ENCODE measurements around the gene RASAL1.
A peak's percentile ranks its signal among the peaks of the same experiment; 100 is the strongest.

Gene RASAL1

GRCh38 chr12:113073586-113073985 is 62.0 kb downstream of the RASAL1 start:
- Histone ChIP-seq H3K27me3 (replicated peaks; ENCODE audit: control insufficient read depth, insufficient read depth, low read length) (peaks cover 17% of the 10 kb centered on the region), H3K9ac (ENCODE audit: low read length) (no peak overlapping the region), H3K9me3 (ENCODE audit: control insufficient read depth, low read length) (no peaks in the 10 kb centered on the region), H3K4me3 (ENCODE audit: low read length) (no peak overlapping the region), H3K36me3 (ENCODE audit: control insufficient read depth, insufficient read depth, low read length, severe bottlenecking) (no peaks in the 10 kb centered on the region), H3K4me1 (ENCODE audit: control insufficient read depth, insufficient read depth, low read length) (peaks cover 25% of the 10 kb centered on the region)
- no peak for DNase-seq (ENCODE audit: low read depth)

- no peaks in the 10 kb centered on the region for H3K9me3 ChIP-seq (ENCODE audit: control insufficient read depth, low read length)
- DNase-seq (ENCODE audit: low read depth) = no peak
- H3K36me3 ChIP-seq (ENCODE audit: control insufficient read depth, insufficient read depth, low read length, severe bottlenecking) = no peaks in the 10 kb centered on the region
- peak overlapping the region; percentile 71 for H3K9ac ChIP-seq (ENCODE audit: low read length)
- no peak overlapping the region for H3K4me3 ChIP-seq (ENCODE audit: low read length)
- peaks cover 27% of the 10 kb centered on the region for H3K4me1 ChIP-seq (ENCODE audit: control insufficient read depth, insufficient read depth, low read length)
- peaks cover 12% of the 10 kb centered on the region for H3K27me3 ChIP-seq (replicated peaks; ENCODE audit: control insufficient read depth, insufficient read depth, low read length)
Measured at GRCh38 chr12:113072136-113072535, 63.4 kb downstream of the RASAL1 start.

GRCh38 chr12:113071135-113072112 is 64.1 kb downstream of the RASAL1 start:
- peaks cover 27% of the 10 kb centered on the region for H3K4me1 ChIP-seq (ENCODE audit: control insufficient read depth, insufficient read depth, low read length)
- H3K9ac ChIP-seq (ENCODE audit: low read length) = peak overlapping the region; percentile 71
- DNase-seq (ENCODE audit: low read depth) = no peak
- no peaks in the 10 kb centered on the region for H3K9me3 ChIP-seq (ENCODE audit: control insufficient read depth, low read length)
- H3K4me3 ChIP-seq (ENCODE audit: low read length) = no peak overlapping the region
- H3K36me3 ChIP-seq (ENCODE audit: control insufficient read depth, insufficient read depth, low read length, severe bottlenecking) = no peaks in the 10 kb centered on the region
- peaks cover 12% of the 10 kb centered on the region for H3K27me3 ChIP-seq (replicated peaks; ENCODE audit: control insufficient read depth, insufficient read depth, low read length)

GRCh38 chr12:113070117-113070906 is 65.2 kb downstream of the RASAL1 start:
- H3K9ac ChIP-seq (ENCODE audit: low read length) = no peak overlapping the region
- peaks cover 12% of the 10 kb centered on the region for H3K27me3 ChIP-seq (replicated peaks; ENCODE audit: control insufficient read depth, insufficient read depth, low read length)
- no peaks in the 10 kb centered on the region for H3K9me3 ChIP-seq (ENCODE audit: control insufficient read depth, low read length)
- peaks cover 27% of the 10 kb centered on the region for H3K4me1 ChIP-seq (ENCODE audit: control insufficient read depth, insufficient read depth, low read length)
- H3K36me3 ChIP-seq (ENCODE audit: control insufficient read depth, insufficient read depth, low read length, severe bottlenecking) = no peaks in the 10 kb centered on the region
- no peak for DNase-seq (ENCODE audit: low read depth)
- no peak overlapping the region for H3K4me3 ChIP-seq (ENCODE audit: low read length)

- no peaks in the 10 kb centered on the region for H3K36me3 ChIP-seq (ENCODE audit: control insufficient read depth, insufficient read depth, low read length, severe bottlenecking)
- no peak overlapping the region for H3K9ac ChIP-seq (ENCODE audit: low read length)
- no peak for DNase-seq (ENCODE audit: low read depth)
- H3K9me3 ChIP-seq (ENCODE audit: control insufficient read depth, low read length) = no peaks in the 10 kb centered on the region
- H3K27me3 ChIP-seq (replicated peaks; ENCODE audit: control insufficient read depth, insufficient read depth, low read length) = peaks cover 14% of the 10 kb centered on the region
- no peak overlapping the region for H3K4me3 ChIP-seq (ENCODE audit: low read length)
- H3K4me1 ChIP-seq (ENCODE audit: control insufficient read depth, insufficient read depth, low read length) = peaks cover 30% of the 10 kb centered on the region
Measured at GRCh38 chr12:113069751-113070116, 65.8 kb downstream of the RASAL1 start.

- Histone ChIP-seq H3K4me3 (ENCODE audit: low read length) (no peak overlapping the region), H3K9ac (ENCODE audit: low read length) (no peak overlapping the region)
- no peak for DNase-seq (ENCODE audit: low read depth)
Measured at GRCh38 chr12:113069149-113069548, 66.4 kb downstream of the RASAL1 start.

GRCh38 chr12:113067987-113068935 is 67.3 kb downstream of the RASAL1 start:
- Histone ChIP-seq H3K27me3 (replicated peaks; ENCODE audit: control insufficient read depth, insufficient read depth, low read length) (peaks cover 15% of the 10 kb centered on the region), H3K4me3 (ENCODE audit: low read length) (no peak overlapping the region), H3K9me3 (ENCODE audit: control insufficient read depth, low read length) (no peaks in the 10 kb centered on the region), H3K4me1 (ENCODE audit: control insufficient read depth, insufficient read depth, low read length) (peaks cover 44% of the 10 kb centered on the region), H3K9ac (ENCODE audit: low read length) (no peak overlapping the region), H3K36me3 (ENCODE audit: control insufficient read depth, insufficient read depth, low read length, severe bottlenecking) (no peaks in the 10 kb centered on the region)
- DNase-seq (ENCODE audit: low read depth) = no peak

More at GRCh38 chr12:113069149-113069548, 66.4 kb downstream of the RASAL1 start:
- no peaks in the 10 kb centered on the region for H3K9me3 ChIP-seq (ENCODE audit: control insufficient read depth, low read length)
- H3K36me3 ChIP-seq (ENCODE audit: control insufficient read depth, insufficient read depth, low read length, severe bottlenecking) = no peaks in the 10 kb centered on the region
- H3K27me3 ChIP-seq (replicated peaks; ENCODE audit: control insufficient read depth, insufficient read depth, low read length) = peaks cover 16% of the 10 kb centered on the region
- peaks cover 35% of the 10 kb centered on the region for H3K4me1 ChIP-seq (ENCODE audit: control insufficient read depth, insufficient read depth, low read length)

GRCh38 chr12:113066813-113067400 is 68.7 kb downstream of the RASAL1 start:
- Histone ChIP-seq H3K9ac (ENCODE audit: low read length) (no peak overlapping the region), H3K4me1 (ENCODE audit: control insufficient read depth, insufficient read depth, low read length) (peaks cover 50% of the 10 kb centered on the region), H3K4me3 (ENCODE audit: low read length) (no peak overlapping the region), H3K9me3 (ENCODE audit: control insufficient read depth, low read length) (no peaks in the 10 kb centered on the region), H3K36me3 (ENCODE audit: control insufficient read depth, insufficient read depth, low read length, severe bottlenecking) (no peaks in the 10 kb centered on the region), H3K27me3 (replicated peaks; ENCODE audit: control insufficient read depth, insufficient read depth, low read length) (peaks cover 9% of the 10 kb centered on the region)
- no peak for DNase-seq (ENCODE audit: low read depth)

GRCh38 chr12:113065126-113066007 is 70.2 kb downstream of the RASAL1 start:
- Histone ChIP-seq H3K9ac (ENCODE audit: low read length) (no peak overlapping the region), H3K9me3 (ENCODE audit: control insufficient read depth, low read length) (no peaks in the 10 kb centered on the region), H3K36me3 (ENCODE audit: control insufficient read depth, insufficient read depth, low read length, severe bottlenecking) (no peaks in the 10 kb centered on the region), H3K4me1 (ENCODE audit: control insufficient read depth, insufficient read depth, low read length) (peaks cover 39% of the 10 kb centered on the region), H3K27me3 (replicated peaks; ENCODE audit: control insufficient read depth, insufficient read depth, low read length) (peaks cover 13% of the 10 kb centered on the region), H3K4me3 (ENCODE audit: low read length) (no peak overlapping the region)
- DNase-seq (ENCODE audit: low read depth) = peak; percentile 25

Data from adipocyte (in vitro differentiated cells).